RCC 7860 (cell line): Measurements from ENCODE around the gene HSP90AB1.
"Not testable (repeated sequence)": the region's sequence is repeated elsewhere in the genome, so short reads cannot be mapped to it uniquely, and the experiment has no call there.

Source experiments
- DNase-seq: peaks from one replicate; pipeline ENCODE4 v3.0.0-alpha.2; 2015; ENCODE audit warnings: low spot score
- FAIRE-seq: peaks from 2 replicates; lab custom pipeline; 2012; peaks lifted over from hg19 to GRCh38; lab: Jason Lieb, UNC

HSP90AB1 gene

DNA sequence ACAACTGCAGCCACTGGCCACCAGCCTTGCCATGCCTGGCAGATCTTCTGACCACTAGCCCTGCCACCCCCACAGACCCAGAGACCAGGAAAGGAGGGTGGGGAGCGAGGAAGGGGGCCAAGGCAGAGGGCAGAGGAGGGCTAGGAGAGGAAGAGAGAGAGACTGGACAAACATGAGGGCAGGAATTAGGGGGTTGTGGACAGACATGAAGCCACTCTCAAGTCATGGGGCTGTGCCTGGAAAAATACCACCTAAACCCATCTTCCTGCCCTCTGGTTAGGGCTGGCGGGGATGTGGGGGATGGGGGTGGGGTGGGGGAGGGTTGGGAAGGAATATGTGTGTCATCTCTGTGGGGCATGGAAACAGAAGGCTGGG is 25.0 kb upstream of the HSP90AB1 start:
- DNase-seq (no peak), FAIRE-seq (no peak)

DNA sequence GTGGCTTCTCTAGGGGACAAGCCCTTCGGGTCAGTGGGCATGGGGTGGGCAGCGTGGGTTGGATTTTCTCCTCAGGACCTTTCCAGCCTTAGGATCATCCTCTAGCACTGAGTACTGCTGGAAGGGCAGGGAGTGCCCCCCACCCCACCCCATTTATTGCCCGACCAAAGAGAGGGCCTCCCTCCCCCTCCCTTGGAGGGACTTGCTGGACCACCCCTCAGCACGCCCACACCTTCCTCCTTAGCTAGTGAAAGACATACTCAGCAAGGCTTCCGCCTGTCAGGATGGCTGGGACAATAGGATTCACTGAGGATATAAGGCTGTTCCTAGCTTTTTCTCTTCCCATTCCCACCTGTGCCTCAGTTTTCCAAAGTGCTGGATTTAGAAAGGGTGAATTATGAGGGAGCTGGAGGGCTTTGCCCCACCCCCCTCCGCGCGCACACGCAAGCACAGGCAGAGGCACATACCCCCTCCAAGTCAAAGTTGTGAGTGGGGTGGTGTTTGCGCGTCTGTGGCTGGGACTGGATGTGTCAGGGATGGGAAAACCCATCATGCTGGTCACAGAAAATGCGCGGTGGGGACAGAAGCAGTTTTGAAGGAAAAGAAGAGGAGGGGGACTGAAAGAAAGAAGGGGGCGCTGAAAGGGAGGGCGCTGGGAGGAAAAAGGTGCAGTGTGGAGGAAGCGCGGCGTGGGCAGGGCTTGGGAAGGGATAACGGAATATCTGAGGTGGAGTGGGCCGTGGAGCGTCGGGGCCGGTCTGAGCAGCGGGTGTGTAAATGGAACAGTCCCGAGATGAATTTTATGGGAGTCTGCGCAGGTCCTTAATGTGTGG is 24.2 kb upstream of the HSP90AB1 start:
- DNase-seq (no peak), FAIRE-seq (no peak)

DNA sequence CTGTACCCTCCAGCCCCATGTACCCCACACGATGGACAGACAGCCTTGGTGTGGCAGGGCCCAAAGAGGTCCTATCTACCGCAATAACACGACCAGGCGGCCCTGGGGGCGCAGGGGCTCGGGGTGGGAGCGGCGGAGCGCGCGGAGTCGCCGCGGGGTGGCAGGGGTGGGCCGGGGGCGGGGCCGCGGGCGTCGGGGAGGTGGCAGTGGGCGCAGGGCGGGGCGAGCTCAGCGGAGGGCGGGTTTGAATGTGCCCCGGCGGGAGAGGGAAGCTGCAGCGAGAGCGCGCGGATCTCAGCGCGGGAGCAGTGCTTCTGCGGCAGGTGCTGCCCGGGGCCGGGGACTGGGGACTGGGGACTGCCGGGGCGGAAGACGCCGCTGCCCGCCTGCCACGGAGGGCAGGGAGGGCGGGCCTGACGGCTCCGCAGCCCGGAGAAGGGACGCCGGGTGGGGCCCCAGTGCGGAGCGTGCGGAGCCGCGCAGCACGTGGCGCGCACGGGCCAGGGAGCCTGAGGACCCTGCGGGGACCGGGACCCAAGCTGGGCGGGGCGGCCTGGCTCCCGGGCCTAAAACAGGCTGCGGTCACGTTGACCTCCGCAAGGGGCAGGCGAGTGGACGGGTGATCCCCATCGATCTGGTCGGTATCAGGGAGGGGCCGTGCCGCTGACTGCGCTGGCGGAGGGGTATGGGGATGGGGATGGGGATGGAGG is 23.4 kb upstream of the HSP90AB1 start, which contains the start of gene SLC29A1:
Gene SLC29A1 (plus strand): TSS at position 277 of the 710 bp plus-strand sequence. CDS start 3,719 bp downstream, outside the sequence.
- peak; percentile 26 for DNase-seq

DNA sequence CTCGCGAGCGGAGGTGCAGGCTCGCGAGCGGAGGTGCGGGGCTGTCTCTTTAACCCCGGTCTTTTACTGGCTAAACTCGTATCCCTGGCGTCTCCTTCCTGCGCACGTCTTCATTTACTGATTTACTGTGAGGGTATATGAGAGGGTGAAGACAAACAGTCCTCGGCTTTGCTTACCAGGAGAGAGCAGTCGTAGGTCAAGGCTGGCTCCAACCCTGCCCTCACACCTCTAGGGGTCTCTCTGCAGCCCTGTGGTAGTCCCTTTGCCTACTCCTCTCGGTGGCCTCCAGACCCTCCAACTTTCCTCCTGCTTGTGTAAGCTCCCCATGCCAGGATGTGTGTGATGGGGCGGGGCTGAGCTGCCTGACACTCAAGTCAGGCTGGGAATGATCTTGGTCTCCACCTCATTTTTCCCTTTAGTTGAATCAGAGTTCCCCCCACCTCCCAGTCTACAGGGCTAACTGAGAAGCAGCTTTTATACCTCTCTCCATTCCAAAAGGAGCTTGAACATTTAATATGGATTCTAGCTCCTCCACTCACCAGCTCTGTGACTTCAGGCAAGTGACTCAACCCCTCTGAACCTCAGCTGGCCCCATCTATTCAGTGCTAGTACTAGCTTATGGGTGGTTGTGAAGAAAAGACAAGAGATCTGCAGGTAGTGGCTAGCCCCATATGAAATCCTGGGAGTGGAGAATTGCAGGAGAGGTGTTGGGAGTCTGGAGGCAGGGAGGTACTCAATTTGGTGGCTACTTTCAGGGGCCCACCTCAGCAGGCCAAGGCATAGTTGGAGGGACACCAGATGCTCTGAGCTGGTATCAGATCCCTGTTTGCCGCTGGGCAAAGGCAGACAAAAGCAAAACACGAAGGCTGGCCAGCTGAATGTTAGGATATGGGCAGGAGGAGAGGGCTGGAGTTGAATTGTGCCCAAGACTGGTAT is 22.6 kb upstream of the HSP90AB1 start:
- no peak for DNase-seq
- no peak for FAIRE-seq

More for the DNA sequence above, 23.4 kb upstream of the HSP90AB1 start, which contains the start of gene SLC29A1:
- FAIRE-seq = no peak

DNA sequence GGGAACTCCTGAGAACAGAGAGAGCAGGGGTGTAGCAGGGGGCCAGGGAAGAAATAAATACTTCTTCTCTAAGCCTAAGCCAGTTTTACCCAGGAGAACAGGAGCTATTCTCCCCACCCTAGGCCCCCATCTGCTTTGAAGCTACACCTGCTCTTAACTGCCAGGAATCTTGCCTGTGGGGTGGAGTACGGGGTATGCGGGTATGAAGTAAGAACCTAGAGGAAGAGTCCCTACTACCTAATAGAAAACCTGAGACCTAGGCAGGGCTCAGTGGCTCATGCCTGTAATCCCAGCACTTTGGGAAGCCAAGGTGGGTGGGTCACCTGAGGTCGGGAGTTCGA is 22.0 kb upstream of the HSP90AB1 start:
- FAIRE-seq (no peak), DNase-seq (no peak)

DNA sequence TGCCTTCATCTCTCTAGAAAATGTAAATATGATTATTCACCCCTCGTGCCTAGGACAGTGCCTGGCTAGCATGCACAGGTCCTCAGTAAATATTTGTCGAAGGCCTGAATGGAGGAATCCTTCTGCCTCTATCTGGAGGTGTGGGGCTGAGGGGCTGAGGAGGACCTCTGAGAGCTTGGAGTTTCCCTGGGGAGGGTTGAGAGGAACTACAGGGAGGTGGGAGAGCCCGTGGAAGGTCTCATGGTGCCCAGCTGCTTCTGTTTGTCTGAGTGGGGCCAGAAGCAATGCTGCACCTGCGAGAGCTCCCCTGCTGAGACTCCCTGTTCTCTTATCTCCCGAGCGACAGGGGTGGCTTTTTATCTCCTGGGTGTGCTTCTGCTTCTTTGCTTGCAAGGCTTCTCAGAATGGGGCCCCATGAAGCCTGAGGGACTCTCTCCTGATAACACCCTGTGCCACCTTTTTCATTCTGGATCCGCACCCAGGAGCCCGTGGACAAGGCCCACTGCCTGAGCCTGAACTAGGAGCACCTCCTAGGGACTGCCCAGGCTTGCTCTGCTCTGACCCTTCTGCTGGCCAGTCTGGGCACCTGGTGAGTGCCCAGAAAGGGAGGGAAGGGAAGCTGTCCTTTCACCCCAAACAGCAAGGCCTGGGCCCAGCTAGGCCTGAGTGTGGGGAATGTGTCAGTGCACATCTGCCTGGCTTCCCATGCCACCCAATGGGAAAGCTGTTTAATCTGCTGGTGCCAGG is 21.1 kb upstream of the HSP90AB1 start:
- FAIRE-seq = no peak
- DNase-seq = no peak

DNA sequence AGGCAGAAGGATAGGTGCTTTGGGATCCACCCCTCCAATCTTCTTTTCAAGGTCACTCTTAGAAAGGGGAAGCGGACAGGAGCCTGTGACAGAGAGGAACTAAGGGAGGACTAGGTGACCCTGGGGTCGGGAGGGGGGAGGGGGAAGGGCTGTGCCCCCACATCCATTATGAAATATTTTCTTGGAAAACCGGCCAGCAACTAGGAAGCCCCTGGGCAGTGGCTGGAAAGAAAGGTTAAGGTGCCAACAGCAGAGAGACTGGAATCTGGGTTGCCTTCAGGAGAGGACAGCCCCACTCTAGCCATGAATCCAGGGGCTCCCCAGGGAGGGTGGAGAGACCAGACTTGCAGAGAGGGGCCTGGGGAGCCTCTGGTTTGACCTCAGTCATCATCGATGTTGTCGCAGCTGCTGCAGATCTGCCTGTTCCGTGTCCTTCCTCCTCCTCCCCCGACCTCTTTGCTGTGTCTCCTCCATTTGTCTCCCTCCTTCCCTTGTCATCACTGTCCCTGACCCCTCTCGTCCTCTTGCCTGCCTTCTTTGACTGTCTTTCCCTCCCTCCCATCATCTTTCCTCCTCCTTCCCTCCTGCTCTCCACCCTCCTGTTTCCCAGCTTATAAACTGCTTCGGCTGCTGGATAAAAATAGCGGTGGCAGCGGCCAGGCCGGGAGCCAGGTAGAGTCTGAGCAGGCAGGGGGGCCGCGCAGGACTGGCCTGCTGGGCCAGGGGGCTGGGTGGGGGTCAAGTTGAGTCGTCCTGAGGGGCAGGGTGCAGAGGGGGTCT is 20.3 kb upstream of the HSP90AB1 start:
- DNase-seq (no peak), FAIRE-seq (no peak)

DNA sequence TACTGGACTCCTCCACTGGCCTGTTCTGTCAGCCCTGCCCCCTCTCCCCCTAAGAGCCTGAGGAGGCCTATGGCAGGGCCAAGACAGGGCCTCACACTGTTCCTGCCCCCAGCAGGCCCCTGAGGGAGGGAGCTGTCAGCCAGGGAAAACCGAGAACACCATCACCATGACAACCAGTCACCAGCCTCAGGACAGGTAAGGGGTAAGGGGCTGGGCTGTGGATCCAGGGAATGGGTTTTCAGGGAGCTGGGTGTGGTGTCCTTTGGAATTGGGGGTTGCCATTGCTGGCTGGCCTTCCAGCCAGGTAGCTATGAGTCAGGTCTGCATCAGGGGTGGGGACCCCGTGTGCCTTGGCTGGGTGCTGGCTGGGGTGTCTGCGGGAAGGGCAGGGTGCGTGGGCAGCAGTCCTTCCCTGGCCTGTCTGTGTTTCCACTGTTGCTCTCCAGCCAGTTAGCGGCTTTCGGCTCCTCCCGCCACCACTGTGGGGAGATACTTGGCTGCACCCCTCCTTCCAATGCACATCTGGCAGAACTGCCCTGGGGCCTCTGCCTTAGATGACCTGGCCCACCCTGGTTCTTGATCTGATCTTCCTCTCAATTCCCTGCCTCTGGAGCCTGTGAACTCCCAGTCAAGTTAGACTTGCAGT is 19.6 kb upstream of the HSP90AB1 start:
- no peak for DNase-seq
- FAIRE-seq = no peak

DNA sequence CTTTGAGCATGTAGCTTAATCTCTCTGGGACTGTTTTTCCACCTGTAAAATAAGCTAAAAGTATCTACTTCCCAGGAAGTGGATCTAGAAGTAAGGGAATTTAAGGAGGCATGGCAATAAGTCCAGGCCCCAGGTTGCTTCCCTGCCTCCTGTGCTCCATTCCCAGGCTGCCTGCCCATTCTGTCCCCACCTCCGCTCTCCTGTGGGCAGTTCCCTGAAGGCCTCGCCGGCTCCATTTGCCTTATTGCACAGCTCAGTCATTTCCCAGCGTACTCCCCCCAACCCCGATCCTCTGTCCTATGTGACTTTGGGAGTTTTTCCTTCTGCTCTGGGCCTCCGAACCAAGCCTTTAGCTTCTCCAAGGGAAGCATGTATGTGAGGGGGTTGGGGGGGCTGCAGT is 18.9 kb upstream of the HSP90AB1 start:
- FAIRE-seq = no peak
- DNase-seq = no peak

DNA sequence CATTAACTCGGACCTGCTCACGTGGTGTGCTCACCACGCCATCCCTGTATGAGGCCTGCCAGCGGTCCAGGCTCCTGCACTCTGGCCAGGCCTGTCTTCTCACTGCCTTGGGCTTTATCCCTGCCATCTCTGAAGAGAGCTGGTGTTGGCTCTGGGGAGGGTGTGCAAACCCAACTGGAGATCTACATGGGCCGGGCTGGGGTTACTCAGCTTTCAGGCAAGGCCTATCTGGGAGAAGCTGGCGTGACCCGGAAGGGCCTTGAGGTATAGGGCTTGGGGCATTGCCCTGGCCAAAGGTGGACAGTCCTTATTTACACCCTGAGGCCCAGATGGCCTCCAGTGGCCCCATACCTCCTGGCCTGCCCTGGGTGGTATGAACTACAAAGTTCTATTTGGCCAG is 18.5 kb upstream of the HSP90AB1 start:
- FAIRE-seq (no peak), DNase-seq (no peak)

DNA sequence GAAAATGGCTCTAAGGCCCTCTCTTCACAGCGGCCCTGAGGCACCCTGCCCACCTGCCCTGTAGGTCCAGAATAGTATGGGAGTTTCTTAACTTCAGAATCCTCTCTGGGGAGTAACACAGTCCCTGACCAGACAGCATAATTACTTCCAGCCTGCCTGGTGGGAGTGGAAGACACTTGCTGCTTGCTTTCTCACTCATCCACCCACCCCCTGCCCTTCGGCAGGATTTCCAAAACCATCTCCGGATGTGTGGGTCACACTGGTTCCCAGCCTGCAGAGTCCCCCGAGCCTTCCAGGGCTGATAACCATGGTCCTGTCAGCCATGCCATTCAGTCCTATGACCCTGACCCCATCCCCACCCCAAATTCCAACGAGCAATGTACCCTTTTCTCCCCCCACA is 18.1 kb upstream of the HSP90AB1 start:
- DNase-seq (no peak), FAIRE-seq (no peak)

DNA sequence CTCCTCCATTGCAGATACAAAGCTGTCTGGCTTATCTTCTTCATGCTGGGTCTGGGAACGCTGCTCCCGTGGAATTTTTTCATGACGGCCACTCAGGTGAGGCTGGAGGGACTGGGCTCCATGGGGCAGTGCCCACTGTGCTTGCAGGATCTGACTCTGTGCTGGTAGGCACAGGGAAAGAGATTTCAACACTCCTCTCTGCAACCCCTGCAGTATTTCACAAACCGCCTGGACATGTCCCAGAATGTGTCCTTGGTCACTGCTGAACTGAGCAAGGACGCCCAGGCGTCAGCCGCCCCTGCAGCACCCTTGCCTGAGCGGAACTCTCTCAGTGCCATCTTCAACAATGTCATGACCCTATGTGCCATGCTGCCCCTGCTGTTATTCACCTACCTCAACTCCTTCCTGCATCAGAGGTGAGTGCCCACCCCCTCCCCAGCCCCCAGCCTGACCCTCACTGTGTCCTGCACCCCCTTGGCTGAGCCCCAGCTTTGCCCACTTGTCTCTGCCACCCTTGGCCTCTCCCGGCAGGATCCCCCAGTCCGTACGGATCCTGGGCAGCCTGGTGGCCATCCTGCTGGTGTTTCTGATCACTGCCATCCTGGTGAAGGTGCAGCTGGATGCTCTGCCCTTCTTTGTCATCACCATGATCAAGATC is 17.4 kb upstream of the HSP90AB1 start:
- no peak for DNase-seq
- FAIRE-seq = no peak

DNA sequence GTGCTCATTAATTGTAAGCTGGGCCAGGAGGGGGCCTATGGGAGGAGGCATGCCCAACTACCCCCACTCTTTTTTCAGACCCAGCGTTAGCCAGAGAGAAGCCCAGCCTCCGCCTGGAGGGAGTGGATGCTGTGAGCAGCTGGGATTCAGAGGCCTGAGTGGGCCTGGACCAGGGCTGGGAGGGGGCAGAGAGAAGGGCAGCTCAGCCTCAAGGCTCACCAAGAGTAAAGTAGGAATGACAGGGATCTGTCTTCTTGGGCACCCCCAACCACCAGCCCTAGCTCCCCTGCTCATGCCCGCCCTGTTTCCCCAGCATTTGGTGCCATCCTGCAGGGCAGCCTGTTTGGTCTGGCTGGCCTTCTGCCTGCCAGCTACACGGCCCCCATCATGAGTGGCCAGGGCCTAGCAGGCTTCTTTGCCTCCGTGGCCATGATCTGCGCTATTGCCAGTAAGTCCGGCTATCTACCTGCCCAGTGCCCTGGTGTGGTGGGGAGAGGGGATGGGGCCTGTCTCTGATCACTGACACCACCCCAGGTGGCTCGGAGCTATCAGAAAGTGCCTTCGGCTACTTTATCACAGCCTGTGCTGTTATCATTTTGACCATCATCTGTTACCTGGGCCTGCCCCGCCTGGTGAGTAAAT is 16.7 kb upstream of the HSP90AB1 start:
- FAIRE-seq (no peak), DNase-seq (no peak)

DNA sequence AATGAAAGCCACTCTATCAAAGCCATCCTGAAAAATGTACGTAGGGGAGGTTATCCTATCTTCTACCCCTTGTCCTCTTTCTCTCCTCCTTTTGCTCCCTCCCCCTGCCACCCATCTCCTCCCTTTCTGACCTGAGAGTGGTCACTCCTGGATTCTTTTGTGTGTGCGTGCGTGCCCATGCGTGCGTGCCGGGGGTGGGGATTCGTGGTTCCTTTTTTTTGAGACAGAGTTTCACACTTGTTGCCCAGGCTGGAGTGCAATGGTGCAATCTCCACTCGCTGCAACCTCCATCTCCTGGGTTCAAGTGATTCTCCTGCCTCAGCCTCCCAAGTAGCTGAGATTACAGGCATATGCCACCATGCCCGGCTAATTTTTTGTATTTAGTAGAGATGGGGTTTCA is 15.5 kb upstream of the HSP90AB1 start:
- not testable (repeated sequence) for DNase-seq, FAIRE-seq

DNA sequence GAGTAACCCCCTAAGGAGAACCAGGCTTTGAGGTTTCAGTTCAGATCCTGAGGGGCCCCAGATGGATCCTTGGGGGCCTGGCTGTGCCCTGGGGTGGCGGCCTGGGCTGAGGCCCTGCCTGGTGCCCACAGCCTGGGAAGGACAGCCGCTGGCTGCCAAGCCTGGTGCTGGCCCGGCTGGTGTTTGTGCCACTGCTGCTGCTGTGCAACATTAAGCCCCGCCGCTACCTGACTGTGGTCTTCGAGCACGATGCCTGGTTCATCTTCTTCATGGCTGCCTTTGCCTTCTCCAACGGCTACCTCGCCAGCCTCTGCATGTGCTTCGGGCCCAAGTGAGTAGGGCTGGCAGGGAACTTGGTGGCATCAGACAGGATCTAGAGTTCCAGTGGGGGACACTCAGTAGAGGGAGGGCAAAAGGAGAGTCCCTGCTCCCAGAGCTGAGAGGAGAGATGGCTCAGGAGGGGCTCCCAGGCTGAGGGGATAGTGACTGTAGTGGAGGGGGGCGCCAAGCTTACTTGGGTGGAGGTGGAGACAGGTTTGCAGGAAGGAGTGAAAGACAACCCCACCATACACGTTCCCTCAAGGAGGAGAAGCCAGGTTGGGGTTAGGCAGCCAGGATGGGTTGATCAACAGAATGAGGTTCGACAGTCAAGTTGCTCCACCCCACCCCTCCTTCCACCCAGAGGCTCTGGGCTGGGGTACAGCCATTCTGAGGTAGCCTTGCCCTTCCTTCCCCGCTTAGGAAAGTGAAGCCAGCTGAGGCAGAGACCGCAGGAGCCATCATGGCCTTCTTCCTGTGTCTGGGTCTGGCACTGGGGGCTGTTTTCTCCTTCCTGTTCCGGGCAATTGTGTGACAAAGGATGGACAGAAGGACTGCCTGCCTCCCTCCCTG is 14.0 kb upstream of the HSP90AB1 start:
- DNase-seq = no peak
- FAIRE-seq = no peak

DNA sequence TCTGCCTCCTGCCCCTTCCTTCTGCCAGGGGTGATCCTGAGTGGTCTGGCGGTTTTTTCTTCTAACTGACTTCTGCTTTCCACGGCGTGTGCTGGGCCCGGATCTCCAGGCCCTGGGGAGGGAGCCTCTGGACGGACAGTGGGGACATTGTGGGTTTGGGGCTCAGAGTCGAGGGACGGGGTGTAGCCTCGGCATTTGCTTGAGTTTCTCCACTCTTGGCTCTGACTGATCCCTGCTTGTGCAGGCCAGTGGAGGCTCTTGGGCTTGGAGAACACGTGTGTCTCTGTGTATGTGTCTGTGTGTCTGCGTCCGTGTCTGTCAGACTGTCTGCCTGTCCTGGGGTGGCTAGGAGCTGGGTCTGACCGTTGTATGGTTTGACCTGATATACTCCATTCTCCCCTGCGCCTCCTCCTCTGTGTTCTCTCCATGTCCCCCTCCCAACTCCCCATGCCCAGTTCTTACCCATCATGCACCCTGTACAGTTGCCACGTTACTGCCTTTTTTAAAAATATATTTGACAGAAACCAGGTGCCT is 13.3 kb upstream of the HSP90AB1 start:
- DNase-seq (no peak), FAIRE-seq (no peak)
